ENCODE data around the gene KLF5. TPM values are rescaled to one million over a fixed set of nuclear protein-coding genes. Genes with fewer than 3 reads are reported as not detected.

Gene KLF5
- total and polyA plus RNA-seq, 10 donors: 0.74 to 5.4 (median 1.3) TPM

DNA sequence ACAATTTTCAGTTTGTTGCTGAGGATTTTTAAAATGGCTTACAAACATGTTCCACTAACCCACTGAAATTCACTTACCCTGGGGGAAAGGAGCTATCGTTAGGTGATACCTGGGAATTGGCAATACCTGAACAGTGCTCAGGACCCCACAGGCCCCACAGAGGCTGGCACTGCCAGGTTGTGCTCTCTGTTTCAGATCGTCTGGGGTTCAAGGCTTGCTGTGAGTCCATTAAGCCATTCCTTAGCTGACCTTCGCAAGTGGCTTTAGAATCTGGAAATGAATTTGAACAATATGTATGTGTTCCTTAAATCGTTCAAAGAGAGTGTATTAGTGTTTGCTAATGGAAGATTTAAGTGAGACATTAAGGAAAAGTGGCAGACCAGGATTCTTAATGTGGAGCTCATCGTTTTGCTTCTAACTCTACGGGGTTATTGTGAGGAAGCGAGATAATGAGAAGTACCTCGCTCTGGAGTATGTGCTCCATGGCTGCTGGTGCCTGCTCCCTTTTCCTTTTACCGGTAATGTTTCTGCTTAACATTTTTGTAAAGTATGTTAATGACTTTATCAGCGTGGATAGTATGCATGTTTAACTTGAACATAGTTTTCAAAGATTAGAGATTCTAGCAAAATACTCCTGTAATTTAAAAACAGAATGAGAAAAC lies 13.6 kb downstream of the KLF5 start:
- Histone ChIP-seq H3K4me1 (peaks cover 0 to 10% (median 0%) of the 10 kb centered on the region in 6 donors), H3K27ac (no peak overlapping the region), H3K4me3 (no peak overlapping the region), H3K27me3 (replicated peaks in 1 of 7) (no peaks in the 10 kb centered on the region), H3K36me3 (peaks cover 0 to 32% (median 0%) of the 10 kb centered on the region in 6 donors), H3K9me3 (no peaks in the 10 kb centered on the region)
- DNase-seq: no peak
- intact Hi-C loops (cut with DNase I; ENCODE audit: low total_unique reads): no loop called here
- 67 to 77% (median 72%) methylated on average over 10 of the region's 10 CpGs for WGBS, 5 donors
- no peak for TF ChIP-seq POLR2A (IDR thresholded peaks at IDR 0.05)

DNA sequence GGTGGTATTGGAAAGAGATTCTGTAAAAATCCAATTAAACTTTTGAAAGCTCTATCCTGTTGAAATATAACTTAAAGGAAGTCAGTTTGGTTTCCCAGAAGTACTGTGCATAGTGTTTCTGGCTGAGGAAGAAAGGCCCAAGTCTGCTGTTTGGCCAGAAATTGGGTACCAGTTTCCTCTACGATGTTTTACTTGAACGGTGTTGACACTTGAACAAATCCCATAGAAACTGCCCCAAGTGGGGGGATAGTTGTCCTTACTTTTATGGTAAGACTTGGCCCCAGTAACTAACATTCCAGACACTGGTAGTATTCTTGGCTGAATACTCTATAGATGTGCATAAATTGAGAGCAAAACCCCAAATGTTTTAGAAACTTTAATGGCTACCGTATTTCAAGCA lies 14.2 kb downstream of the KLF5 start:
- Histone ChIP-seq H3K36me3 (peaks cover 0 to 32% (median 0%) of the 10 kb centered on the region in 6 donors), H3K4me1 (peaks cover 0 to 10% (median 0%) of the 10 kb centered on the region in 6 donors), H3K27me3 (replicated peaks in 1 of 7) (no peaks in the 10 kb centered on the region), H3K27ac (no peak overlapping the region), H3K9me3 (no peaks in the 10 kb centered on the region), H3K4me3 (no peak overlapping the region)
- intact Hi-C loops (cut with DNase I; ENCODE audit: low total_unique reads): no loop called here
- DNase-seq: no peak
- TF ChIP-seq POLR2A (IDR thresholded peaks at IDR 0.05) (no peak), POLR2AphosphoS5 (IDR thresholded peaks at IDR 0.05) (no peak)
- TF ChIP-seq, protein P1, sequence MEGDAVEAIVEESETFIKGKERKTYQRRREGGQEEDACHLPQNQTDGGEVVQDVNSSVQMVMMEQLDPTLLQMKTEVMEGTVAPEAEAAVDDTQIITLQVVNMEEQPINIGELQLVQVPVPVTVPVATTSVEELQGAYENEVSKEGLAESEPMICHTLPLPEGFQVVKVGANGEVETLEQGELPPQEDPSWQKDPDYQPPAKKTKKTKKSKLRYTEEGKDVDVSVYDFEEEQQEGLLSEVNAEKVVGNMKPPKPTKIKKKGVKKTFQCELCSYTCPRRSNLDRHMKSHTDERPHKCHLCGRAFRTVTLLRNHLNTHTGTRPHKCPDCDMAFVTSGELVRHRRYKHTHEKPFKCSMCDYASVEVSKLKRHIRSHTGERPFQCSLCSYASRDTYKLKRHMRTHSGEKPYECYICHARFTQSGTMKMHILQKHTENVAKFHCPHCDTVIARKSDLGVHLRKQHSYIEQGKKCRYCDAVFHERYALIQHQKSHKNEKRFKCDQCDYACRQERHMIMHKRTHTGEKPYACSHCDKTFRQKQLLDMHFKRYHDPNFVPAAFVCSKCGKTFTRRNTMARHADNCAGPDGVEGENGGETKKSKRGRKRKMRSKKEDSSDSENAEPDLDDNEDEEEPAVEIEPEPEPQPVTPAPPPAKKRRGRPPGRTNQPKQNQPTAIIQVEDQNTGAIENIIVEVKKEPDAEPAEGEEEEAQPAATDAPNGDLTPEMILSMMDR (IDR thresholded peaks at IDR 0.05 in 8 of 11, conservative IDR thresholded peaks at IDR 0.05 in 3 of 11): no peak
- WGBS, 5 donors: 61 to 86% (median 68%) methylated on average over 3 of the region's 3 CpGs

DNA sequence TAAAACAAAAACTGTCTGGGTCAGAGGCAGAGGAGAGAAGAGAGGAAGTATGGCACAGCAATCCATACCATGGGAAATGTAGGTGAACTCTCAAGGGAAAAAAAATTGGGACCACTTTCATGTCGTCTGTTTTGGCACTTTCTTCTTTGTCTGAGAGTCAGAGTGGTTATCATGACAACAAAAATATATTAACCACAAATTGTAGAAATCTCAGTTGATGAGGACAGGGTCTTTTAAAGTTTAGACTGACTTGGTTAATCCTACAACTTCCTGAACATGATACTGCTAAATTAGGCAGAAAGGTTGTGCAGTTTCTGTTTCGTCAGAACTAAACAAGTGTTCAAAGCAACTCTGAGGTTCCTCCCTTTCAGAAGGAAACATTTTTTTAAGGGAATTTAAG lies 15.2 kb downstream of the KLF5 start:
- H3K36me3 ChIP-seq: peaks cover 0 to 27% (median 0%) of the 10 kb centered on the region in 6 donors
- intact Hi-C loops (cut with DNase I; ENCODE audit: low total_unique reads): no loop called here
- H3K27ac ChIP-seq: peak overlapping the region in 2 of 8 donors; percentile 23 to 53
- H3K4me1 ChIP-seq: peaks cover 0 to 10% (median 0%) of the 10 kb centered on the region in 6 donors
- no peak overlapping the region for H3K4me3 ChIP-seq
- DNase-seq: no peak
- H3K27me3 ChIP-seq (replicated peaks in 1 of 7): no peaks in the 10 kb centered on the region
- 18 to 33% (median 32%) methylated on average over 2 of the region's 2 CpGs for WGBS, 5 donors
- H3K9me3 ChIP-seq: no peaks in the 10 kb centered on the region
- no peak for TF ChIP-seq POLR2AphosphoS5 (IDR thresholded peaks at IDR 0.05)
- TF ChIP-seq, protein P1 (IDR thresholded peaks at IDR 0.05 in 8 of 11, conservative IDR thresholded peaks at IDR 0.05 in 3 of 11): no peak
- no peak for TF ChIP-seq POLR2A (IDR thresholded peaks at IDR 0.05)

DNA sequence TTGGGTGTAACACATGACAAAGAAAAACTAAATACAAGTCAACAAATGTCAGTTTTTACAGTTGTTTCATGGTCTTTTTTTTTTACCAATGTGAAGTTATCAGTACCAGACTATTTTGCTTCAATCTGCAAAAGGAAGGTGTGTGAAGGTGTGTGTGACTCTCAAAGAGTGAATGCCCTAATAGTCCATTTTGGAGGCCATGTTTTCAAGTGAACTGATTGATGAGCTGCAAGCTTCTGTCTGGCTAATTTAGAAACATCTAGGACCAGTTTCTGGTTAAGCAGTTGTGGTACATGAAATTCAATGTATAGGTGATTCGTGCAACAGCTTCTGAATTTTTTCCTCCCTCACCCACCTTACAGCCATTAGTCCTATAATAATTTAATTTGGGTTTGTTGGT lies 16.1 kb downstream of the KLF5 start:
- H3K27ac ChIP-seq: peak overlapping the region in 1 of 8 donors; percentile 53
- DNase-seq: no peak

More for the DNA sequence above, 16.1 kb downstream of the KLF5 start:
- Histone ChIP-seq H3K27me3 (replicated peaks in 1 of 7) (no peaks in the 10 kb centered on the region), H3K4me3 (no peak overlapping the region), H3K4me1 (peaks cover 0 to 10% (median 0%) of the 10 kb centered on the region in 6 donors), H3K36me3 (peaks cover 0 to 27% (median 0%) of the 10 kb centered on the region in 6 donors), H3K9me3 (no peaks in the 10 kb centered on the region)
- 86 to 98% (median 94%) methylated on average over 1 of the region's 1 CpG for WGBS, 5 donors
- intact Hi-C loops (cut with DNase I; ENCODE audit: low total_unique reads): no loop called here
- TF ChIP-seq POLR2AphosphoS5 (IDR thresholded peaks at IDR 0.05) (no peak), POLR2A (IDR thresholded peaks at IDR 0.05) (no peak)
- TF ChIP-seq, protein P1 (IDR thresholded peaks at IDR 0.05 in 8 of 11, conservative IDR thresholded peaks at IDR 0.05 in 3 of 11): no peak

All from spleen (tissue), 11 donors.